Activated CD8-positive, alpha-beta memory T cell treated with anti-CD3 and anti-CD28 coated beads, Interleukin-2, amount 10 ng/mL, durations not matched to agents 7 days and 5 days (primary cell): ENCODE results near the gene CTCF. TPM values are rescaled to one million over a fixed set of nuclear protein-coding genes. Genes with fewer than 3 reads are reported as not detected.

ENCODE experiments used
- ATAC-seq: fragments of 150-1000 bp; cut with Tn5 transposase; one replicate; pipeline ENCODE4 v1.10.0; 2021; ENCODE audit warnings: moderate library complexity
- CTCF ChIA-PET: fragments of 350-600 bp; sonication (Branson Sonifier 250); formaldehyde crosslinking; loops from one replicate; lab custom pipeline; 2021; ENCODE audit warnings: antibody characterized with exemption; lab: Charles Lee
- DNase-seq: peaks from one replicate; pipeline ENCODE4 v3.0.0-alpha.2; 2020
- H3K27ac Mint-ChIP-seq: one replicate; pipeline ENCODE4 v1.8.0; 2021; ENCODE audit warnings: mild to moderate bottlenecking, mixed read lengths
- H3K27me3 Mint-ChIP-seq: one replicate; pipeline ENCODE4 v1.8.0; 2021; ENCODE audit warnings: mixed read lengths
- H3K36me3 Mint-ChIP-seq: one replicate; pipeline ENCODE4 v1.8.0; 2021; ENCODE audit warnings: mild to moderate bottlenecking, mixed read lengths
- H3K4me1 Mint-ChIP-seq: one replicate; pipeline ENCODE4 v1.8.0; 2021; ENCODE audit warnings: mixed read lengths
- H3K4me3 Mint-ChIP-seq: one replicate; pipeline ENCODE4 v1.8.0; 2021; ENCODE audit warnings: mild to moderate bottlenecking, moderate library complexity, mixed read lengths
- H3K9me3 Mint-ChIP-seq: one replicate; pipeline ENCODE4 v1.8.0; 2022; ENCODE audit warnings: low read depth, mixed read lengths
- total RNA-seq, 2 experiments: library from RNA; stranded (reverse); gene quantifications; one replicate each; pipeline ENCODE4 v1.2.3, GENCODE V29; 2021

The CTCF gene
- total RNA-seq, 2 experiments from 2014 or later: 74.0 to 81.8 TPM

DNA sequence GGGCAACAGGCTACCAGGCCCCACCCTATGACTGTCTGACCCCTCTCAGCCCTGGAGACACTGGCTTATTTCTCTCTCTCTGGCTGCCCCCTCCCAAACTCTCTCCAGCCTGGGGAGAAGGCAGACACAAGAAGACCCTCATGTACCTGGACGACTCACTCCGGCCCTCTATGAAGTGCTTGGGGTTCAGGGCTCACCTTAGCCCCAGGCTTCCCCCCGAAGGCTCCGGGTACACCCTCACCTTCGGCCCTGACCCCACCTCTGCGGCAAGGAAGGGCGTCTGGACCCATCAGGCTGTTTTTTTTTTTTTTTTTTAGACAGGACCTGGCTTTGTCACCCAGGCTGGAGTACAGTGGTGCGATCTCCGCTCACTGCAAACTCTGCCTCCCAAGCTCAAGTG, 81.7 kb downstream of the CTCF start:
- ATAC-seq (no peak), DNase-seq (no peak)
- Mint-ChIP-seq H3K4me3 (peak overlapping the region; percentile 85), H3K9me3 (no peaks in the 10 kb centered on the region), H3K27ac (peak overlapping the region; percentile 52), H3K27me3 (no peaks in the 10 kb centered on the region), H3K4me1 (peaks cover 15% of the 10 kb centered on the region), H3K36me3 (peaks cover 4% of the 10 kb centered on the region)
- CTCF ChIA-PET: interaction anchor here (0.7 to 11.4 kb wide), 24 partner anchors 11 to 233 kb away, joined by 3 to 307 read pairs (median 6); partner anchors contain the start of genes ACD, ATP6V0D1, C16orf86 and CTCF

DNA sequence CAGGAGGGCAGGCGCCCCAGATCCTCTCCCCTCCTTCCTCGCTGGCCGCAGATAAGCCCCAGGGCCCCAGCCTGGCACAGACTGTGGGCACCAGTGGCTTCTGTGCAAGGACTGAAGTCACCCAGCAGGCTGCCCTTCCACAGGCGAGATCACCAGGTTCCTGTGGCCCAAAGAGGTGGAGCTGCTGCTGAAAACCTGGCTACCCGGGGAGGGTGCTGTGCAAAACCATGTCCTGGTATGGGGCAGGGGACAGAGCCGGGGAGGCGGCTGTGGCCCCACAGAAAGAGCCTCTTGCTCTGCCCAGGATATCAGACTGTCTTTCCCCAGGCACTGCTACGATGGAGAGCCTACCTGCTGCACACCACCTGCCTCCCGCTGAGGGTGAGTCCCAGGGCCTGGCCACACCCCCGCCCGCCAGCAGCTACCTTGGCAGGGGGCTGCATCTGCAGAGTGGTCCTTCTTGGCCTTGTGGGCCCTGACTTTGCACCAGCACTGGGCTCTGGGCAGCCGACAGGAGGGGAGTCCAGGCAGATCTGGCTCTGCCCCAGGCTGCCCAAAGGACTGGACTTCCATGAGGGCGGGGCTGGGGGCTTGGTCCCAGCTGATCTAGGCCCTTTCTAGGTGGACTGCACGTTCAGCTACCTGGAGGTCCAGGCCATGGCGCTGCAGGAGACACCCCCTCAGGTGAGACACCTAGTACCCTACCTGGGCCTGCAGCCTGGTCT, 83.2 kb downstream of the CTCF start:
- DNase-seq (peak; percentile 59), ATAC-seq (peak; percentile 11)
- Mint-ChIP-seq H3K27me3 (no peaks in the 10 kb centered on the region), H3K36me3 (peaks cover 13% of the 10 kb centered on the region), H3K4me1 (peaks cover 17% of the 10 kb centered on the region), H3K4me3 (peak overlapping the region; percentile 85), H3K9me3 (no peaks in the 10 kb centered on the region), H3K27ac (peak overlapping the region; percentile 97)
- CTCF ChIA-PET: interaction anchor here (0.6 to 11.4 kb wide), 34 partner anchors 11 to 631 kb away, joined by 3 to 307 read pairs (median 4); partner anchors contain the start of genes ACD, ATP6V0D1, C16orf86 and CTCF

DNA sequence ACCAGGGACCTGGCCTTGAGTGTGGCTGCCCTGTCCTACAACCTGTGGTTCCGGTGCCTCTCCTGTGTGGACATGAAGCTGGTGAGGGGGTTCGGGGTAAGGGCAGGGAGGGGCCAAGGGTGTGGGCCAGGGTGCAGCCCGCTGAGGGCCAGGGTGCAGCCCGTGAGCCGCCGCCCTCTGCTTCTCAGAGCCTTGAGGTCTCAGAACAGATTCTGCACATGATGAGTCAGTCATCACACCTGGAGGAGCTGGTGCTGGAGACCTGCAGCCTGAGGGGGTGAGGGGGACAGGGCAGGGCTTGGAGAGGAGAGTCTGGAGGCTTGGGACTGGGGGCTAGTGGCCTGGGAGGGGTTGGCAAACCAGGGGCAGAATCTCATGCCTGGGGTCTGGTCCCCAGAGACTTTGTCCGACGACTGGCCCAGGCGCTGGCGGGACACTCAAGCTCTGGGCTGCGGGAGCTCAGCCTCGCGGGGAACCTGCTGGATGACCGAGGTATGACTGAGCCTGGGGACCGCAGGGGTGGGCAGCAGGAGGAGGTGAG, 84.9 kb downstream of the CTCF start:
- Mint-ChIP-seq H3K9me3 (no peaks in the 10 kb centered on the region), H3K4me3 (no peak overlapping the region), H3K36me3 (peaks cover 21% of the 10 kb centered on the region), H3K27ac (no peak overlapping the region), H3K4me1 (peaks cover 18% of the 10 kb centered on the region), H3K27me3 (no peaks in the 10 kb centered on the region)
- CTCF ChIA-PET: interaction anchor here (1.4 to 11.4 kb wide), 5 partner anchors 19 to 133 kb away, joined by 4 to 307 read pairs (median 28); partner anchors contain the start of genes C16orf86, CTCF and ENKD1
- DNase-seq (no peak), ATAC-seq (no peak)

DNA sequence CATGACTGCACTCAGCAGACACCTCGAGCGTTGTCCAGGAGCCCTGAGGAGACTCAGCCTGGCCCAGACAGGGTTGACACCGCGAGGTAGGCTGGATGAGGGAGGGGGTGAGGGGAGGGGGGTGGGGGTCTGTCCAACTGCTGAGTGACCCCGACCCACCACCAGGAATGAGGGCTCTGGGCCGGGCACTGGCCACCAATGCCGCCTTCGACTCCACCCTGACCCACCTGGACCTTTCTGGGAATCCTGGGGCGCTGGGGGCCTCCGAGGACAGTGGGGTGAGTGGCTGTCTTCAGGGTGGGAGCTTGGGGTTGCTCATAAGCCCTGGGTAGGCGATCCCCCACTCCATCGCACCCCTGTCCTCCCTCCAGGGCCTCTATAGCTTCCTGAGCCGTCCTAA, 85.4 kb downstream of the CTCF start:
- no peak overlapping the region for H3K27ac Mint-ChIP-seq
- no peak overlapping the region for H3K4me3 Mint-ChIP-seq
- H3K4me1 Mint-ChIP-seq: peaks cover 18% of the 10 kb centered on the region
- CTCF ChIA-PET: interaction anchor here (1.4 to 11.4 kb wide), 5 partner anchors 19 to 133 kb away, joined by 4 to 307 read pairs (median 28); partner anchors contain the start of genes C16orf86, CTCF and ENKD1
- ATAC-seq: no peak
- no peaks in the 10 kb centered on the region for H3K9me3 Mint-ChIP-seq
- H3K36me3 Mint-ChIP-seq: peaks cover 22% of the 10 kb centered on the region
- DNase-seq: no peak
- no peaks in the 10 kb centered on the region for H3K27me3 Mint-ChIP-seq

DNA sequence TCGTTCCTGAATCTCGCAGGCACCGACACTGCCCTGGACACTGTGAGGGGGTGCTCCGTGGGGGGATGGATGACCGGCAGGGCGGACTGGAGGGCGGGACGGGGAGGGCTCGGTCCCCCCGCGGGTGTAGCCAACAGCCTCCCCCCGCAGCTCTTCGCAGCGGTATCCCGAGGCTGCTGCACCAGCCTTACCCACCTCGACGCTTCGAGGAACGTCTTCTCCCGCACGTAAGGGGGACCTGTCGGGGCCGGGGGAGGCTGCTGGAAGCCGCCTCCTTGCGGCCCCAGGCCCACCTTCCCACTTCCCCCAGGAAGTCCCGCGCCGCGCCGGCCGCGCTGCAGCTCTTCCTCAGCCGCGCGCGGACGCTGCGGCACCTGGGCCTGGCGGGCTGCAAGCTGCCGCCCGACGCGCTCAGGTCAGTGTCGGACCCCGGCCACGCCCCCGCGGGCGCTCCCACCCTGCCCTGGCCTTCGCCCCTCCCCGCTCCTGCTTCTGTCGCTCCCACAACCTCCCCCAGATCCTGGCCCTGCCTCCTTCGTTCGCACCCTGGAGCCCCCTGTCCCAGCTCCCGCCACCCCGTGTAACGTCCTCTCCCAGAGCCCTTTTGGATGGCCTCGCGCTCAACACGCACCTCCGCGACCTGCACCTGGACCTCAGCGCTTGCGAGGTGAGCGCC, 85.9 kb downstream of the CTCF start:
- no peak for ATAC-seq
- Mint-ChIP-seq H3K4me3 (no peak overlapping the region), H3K9me3 (no peaks in the 10 kb centered on the region), H3K27me3 (no peaks in the 10 kb centered on the region), H3K27ac (no peak overlapping the region), H3K36me3 (peaks cover 22% of the 10 kb centered on the region), H3K4me1 (peaks cover 18% of the 10 kb centered on the region)
- CTCF ChIA-PET: interaction anchor here (1.3 to 11.4 kb wide), 4 partner anchors 86 to 134 kb away, joined by 4 to 307 read pairs (median 6); partner anchors contain the start of gene CTCF
- no peak for DNase-seq

DNA sequence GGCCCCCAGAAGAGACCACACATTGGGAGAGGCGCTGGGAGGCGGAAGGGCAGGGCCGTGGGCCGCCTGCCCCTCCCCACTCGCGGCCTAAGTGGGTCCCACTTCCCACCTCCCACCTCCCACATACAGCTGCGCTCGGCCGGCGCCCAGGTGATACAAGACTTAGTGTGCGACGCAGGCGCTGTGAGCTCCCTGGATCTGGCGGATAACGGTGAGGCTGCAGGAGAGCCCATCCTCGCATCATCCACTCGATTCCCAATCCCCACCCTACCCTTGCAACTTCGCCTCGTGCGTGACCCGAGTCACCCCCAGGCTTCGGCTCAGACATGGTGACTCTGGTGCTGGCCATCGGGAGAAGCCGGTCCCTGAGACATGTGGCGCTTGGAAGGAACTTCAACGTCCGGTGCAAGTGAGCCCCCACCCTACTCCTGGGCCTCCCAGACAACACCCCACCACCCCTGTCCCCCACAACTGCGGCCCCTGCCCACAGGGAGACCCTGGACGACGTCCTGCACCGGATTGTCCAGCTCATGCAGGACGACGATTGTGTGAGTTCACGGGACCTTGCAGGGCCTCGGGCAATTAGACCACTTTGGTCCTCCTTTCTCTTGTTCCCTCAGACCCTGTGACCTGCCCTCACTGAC, 86.6 kb downstream of the CTCF start:
- Mint-ChIP-seq H3K36me3 (peaks cover 25% of the 10 kb centered on the region), H3K4me1 (peaks cover 18% of the 10 kb centered on the region), H3K4me3 (no peak overlapping the region), H3K9me3 (no peaks in the 10 kb centered on the region), H3K27ac (no peak overlapping the region), H3K27me3 (no peaks in the 10 kb centered on the region)
- no peak for DNase-seq
- CTCF ChIA-PET: interaction anchor here (1.3 to 11.4 kb wide), 3 partner anchors 86 to 127 kb away, joined by 4 to 307 read pairs (median 7); partner anchors contain the start of gene CTCF
- ATAC-seq: no peak

DNA sequence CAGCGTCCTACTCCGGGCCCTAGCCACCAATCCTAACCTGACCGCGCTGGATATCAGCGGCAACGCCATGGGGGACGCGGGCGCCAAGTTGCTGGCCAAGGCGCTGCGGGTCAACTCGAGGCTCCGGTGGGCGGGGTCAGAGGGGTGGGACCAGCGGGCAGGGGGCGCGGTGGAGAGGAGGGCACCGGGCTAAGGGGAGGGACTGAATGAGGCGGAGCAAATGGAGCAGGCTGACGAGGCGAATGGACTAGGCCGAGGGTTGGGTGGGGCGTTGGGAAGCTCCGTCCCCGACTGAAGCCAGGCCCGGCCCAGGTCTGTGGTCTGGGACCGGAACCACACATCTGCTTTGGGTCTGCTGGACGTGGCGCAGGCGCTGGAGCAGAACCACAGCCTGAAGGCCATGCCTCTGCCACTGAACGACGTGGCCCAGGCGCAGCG, 87.2 kb downstream of the CTCF start:
- peaks cover 27% of the 10 kb centered on the region for H3K36me3 Mint-ChIP-seq
- peaks cover 13% of the 10 kb centered on the region for H3K4me1 Mint-ChIP-seq
- DNase-seq: no peak
- CTCF ChIA-PET: no interaction called here
- H3K27me3 Mint-ChIP-seq: no peaks in the 10 kb centered on the region
- no peaks in the 10 kb centered on the region for H3K9me3 Mint-ChIP-seq
- no peak for ATAC-seq
- H3K4me3 Mint-ChIP-seq: no peak overlapping the region
- H3K27ac Mint-ChIP-seq: no peak overlapping the region

DNA sequence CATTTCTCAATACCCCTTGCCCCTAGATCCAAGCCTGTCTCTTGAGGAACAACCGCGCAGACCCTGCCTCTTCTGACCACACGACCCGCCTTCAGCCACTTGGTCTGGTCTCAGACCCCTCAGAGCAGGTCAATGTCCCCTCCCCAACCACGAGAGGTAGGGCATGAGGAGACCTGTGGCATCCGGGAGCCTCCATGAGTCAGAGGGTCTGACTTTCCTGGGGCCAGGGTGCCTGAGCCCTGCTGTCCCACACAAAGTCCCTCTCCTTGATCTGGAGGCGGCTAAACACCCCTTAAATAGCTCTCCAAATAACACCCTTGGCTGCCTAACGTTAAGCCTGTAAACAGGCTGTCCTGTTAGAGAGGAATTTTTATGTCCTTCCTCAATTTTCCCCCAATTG, 87.7 kb downstream of the CTCF start:
- no peak overlapping the region for H3K4me3 Mint-ChIP-seq
- no peaks in the 10 kb centered on the region for H3K27me3 Mint-ChIP-seq
- ATAC-seq: no peak
- H3K36me3 Mint-ChIP-seq: peaks cover 29% of the 10 kb centered on the region
- CTCF ChIA-PET: no interaction called here
- H3K4me1 Mint-ChIP-seq: peaks cover 12% of the 10 kb centered on the region
- H3K27ac Mint-ChIP-seq: no peak overlapping the region
- no peaks in the 10 kb centered on the region for H3K9me3 Mint-ChIP-seq
- no peak for DNase-seq

DNA sequence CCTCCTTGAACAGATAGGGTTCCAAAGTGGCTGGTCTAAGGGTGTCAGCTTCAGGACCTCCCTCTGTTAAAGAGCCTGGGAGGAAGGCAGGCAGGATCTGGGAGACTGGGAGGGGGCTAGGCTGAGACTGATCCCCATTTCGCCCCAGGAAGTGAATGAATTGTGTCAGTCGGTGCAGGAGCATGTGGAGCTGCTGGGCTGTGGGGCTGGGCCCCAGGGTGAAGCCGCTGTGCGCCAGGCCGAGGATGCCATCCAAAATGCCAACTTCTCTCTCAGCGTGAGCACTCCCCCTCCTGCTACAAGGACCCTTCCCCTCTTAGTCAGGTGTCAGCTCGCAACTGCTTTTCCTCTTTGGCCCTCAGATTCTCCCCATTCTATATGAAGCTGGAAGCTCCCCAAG, 88.7 kb downstream of the CTCF start:
- Mint-ChIP-seq H3K9me3 (no peaks in the 10 kb centered on the region), H3K36me3 (peaks cover 35% of the 10 kb centered on the region)
- CTCF ChIA-PET: interaction anchor here (0.7 to 2.4 kb wide), 3 partner anchors 11 to 130 kb away, joined by 4 to 10 read pairs (median 5); no protein-coding TSS in a partner anchor

DNA sequence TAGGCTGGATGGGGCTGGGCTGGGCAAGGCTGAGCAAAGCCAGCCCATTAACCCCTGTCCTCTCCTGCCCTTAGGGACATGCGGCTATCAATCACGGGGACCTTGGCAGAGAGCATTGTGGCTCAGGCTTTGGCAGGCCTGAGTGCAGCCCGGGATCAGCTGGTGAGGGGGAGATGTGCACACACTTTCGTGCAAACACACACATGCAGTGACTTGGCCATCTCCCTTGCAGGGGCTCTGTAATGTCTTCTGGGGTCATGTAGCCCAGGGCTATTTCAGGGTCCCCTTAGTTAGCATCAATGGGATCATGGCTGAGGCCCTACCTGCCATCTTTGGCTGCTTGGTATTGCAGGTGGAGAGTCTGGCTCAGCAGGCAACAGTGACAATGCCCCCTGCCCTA, 89.5 kb downstream of the CTCF start:
- Mint-ChIP-seq H3K36me3 (peaks cover 34% of the 10 kb centered on the region), H3K27ac (no peak overlapping the region), H3K9me3 (no peaks in the 10 kb centered on the region)

More for the DNA sequence above, 88.7 kb downstream of the CTCF start:
- H3K4me3 Mint-ChIP-seq: no peak overlapping the region
- ATAC-seq (no peak), DNase-seq (no peak)
- peaks cover 9% of the 10 kb centered on the region for H3K4me1 Mint-ChIP-seq
- H3K27ac Mint-ChIP-seq: no peak overlapping the region
- H3K27me3 Mint-ChIP-seq: no peaks in the 10 kb centered on the region

DNA sequence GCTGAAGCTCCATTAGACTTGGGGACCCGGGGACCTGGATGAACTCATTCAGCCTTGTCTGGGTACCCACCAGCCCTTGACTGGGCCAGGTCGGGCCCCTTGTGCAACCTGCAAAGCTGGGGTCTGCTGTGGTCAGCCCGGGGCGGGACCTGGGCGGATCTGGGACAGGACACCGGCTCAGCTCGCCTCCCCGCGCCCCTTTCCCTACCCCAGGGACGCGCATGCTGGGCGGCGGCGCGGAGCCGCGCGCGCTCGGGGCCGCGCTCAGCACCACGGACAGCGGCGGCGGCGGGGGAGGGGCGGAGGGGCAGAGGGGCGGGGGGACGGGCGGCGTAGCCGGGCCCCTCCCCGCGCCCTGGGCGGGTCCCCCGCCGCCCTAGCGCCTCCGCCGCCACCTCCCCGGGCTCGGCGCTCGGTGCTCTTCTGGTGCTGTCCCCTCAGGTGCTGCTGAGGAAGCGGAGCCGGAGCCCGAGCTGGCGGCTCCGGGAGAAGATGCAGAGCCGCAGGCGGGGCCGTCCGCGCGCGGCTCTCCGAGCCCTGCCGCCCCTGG, 90.3 kb downstream of the CTCF start:
- CTCF ChIA-PET: interaction anchor here (0.9 to 2.4 kb wide), 4 partner anchors 10 to 132 kb away, joined by 3 to 10 read pairs (median 4); no protein-coding TSS in a partner anchor
- ATAC-seq (no peak), DNase-seq (no peak)
- Mint-ChIP-seq H3K9me3 (no peaks in the 10 kb centered on the region), H3K4me3 (no peak overlapping the region), H3K27ac (no peak overlapping the region), H3K27me3 (no peaks in the 10 kb centered on the region), H3K4me1 (peaks cover 3% of the 10 kb centered on the region), H3K36me3 (peaks cover 34% of the 10 kb centered on the region)

More for the DNA sequence above, 89.5 kb downstream of the CTCF start:
- peaks cover 3% of the 10 kb centered on the region for H3K4me1 Mint-ChIP-seq
- H3K27me3 Mint-ChIP-seq: no peaks in the 10 kb centered on the region
- DNase-seq (no peak), ATAC-seq (no peak)
- H3K4me3 Mint-ChIP-seq: no peak overlapping the region
- CTCF ChIA-PET: interaction anchor here (1.2 to 2.4 kb wide), 3 partner anchors 11 to 131 kb away, joined by 3 to 10 read pairs (median 5); no protein-coding TSS in a partner anchor

DNA sequence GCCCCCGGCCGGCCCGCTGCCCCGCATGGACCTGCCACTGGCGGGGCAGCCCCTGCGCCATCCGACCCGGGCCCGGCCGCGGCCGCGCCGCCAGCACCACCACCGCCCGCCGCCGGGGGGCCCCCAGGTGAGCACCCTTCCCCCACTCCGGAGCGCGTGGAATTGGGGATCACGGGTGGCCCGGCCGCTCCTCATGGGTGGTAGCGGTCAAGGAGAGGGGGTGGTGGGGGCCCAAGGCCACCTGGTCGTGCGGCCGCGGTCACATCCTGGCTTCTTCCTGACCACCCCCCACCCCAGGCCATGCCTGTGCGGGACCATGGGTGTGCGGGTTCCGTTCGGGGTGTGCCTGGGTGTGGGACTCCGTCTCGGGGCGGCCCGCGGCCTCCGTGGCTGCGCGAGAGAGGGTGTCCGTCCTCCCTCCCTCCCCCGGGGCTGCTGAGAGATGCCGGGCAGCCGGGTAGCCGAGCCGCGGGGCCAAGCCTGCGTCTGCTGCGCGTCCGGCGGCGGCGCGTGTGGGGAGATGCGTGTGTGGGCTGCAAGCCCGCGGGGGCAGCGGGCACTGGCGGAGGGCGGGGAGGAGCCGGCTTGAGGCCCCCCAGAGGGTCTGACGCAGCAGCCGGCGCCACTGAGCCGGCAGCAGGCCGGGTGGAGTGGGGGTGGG, 90.9 kb downstream of the CTCF start:
- Mint-ChIP-seq H3K27ac (no peak overlapping the region), H3K4me3 (no peak overlapping the region), H3K27me3 (no peaks in the 10 kb centered on the region), H3K4me1 (peaks cover 3% of the 10 kb centered on the region), H3K9me3 (no peaks in the 10 kb centered on the region), H3K36me3 (peaks cover 34% of the 10 kb centered on the region)
- DNase-seq (no peak), ATAC-seq (no peak)
- CTCF ChIA-PET: interaction anchor here (0.9 kb wide), 1 partner anchor 106 kb away, joined by 3 read pairs; no protein-coding TSS in a partner anchor
